Measurements from ENCODE around the gene GOLT1A.

The GOLT1A gene

DNA sequence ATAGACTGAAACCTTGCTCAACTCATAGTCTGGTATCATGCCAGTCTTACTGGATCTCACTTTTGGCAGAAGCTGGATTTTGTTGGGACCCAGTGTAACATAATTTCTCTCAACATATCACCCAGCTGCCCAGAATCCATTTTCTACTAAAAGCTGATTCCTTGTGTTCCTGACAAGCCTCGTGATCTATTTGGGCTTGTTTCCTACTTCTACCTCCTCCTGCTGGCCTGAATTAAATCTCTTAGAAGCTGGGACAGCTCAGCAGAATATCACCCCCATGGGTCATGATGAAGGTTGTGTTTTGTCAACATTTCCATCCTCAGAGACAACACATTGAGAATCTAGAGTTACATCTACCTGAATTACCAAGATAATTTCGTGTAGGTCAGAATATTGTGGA lies 7.7 kb downstream of the GOLT1A start:
- no peak overlapping the region for H3K4me3 ChIP-seq (ENCODE audit: low read depth, low read length)
- H3K79me2 ChIP-seq: no peaks in the 10 kb centered on the region
- TF ChIP-seq, protein P1, sequence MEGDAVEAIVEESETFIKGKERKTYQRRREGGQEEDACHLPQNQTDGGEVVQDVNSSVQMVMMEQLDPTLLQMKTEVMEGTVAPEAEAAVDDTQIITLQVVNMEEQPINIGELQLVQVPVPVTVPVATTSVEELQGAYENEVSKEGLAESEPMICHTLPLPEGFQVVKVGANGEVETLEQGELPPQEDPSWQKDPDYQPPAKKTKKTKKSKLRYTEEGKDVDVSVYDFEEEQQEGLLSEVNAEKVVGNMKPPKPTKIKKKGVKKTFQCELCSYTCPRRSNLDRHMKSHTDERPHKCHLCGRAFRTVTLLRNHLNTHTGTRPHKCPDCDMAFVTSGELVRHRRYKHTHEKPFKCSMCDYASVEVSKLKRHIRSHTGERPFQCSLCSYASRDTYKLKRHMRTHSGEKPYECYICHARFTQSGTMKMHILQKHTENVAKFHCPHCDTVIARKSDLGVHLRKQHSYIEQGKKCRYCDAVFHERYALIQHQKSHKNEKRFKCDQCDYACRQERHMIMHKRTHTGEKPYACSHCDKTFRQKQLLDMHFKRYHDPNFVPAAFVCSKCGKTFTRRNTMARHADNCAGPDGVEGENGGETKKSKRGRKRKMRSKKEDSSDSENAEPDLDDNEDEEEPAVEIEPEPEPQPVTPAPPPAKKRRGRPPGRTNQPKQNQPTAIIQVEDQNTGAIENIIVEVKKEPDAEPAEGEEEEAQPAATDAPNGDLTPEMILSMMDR (IDR thresholded peaks at IDR 0.05): peak; percentile 35
- peak overlapping the region; percentile 70 for H2AFZ ChIP-seq
- peak overlapping the region; percentile 83 for H3K27ac ChIP-seq
- H3K9me3 ChIP-seq (ENCODE audit: control insufficient read depth, low read length): no peaks in the 10 kb centered on the region
- H3K27me3 ChIP-seq (ENCODE audit: control insufficient read depth, insufficient read depth, low read length): no peaks in the 10 kb centered on the region
- no peaks in the 10 kb centered on the region for H3K36me3 ChIP-seq (ENCODE audit: control insufficient read depth, insufficient read depth, low read length)
- H3K9ac ChIP-seq: no peak overlapping the region
- peak overlapping the region; percentile 8 for H3K4me2 ChIP-seq (ENCODE audit: low read length)
- H3K4me1 ChIP-seq: peaks cover 14% of the 10 kb centered on the region

DNA sequence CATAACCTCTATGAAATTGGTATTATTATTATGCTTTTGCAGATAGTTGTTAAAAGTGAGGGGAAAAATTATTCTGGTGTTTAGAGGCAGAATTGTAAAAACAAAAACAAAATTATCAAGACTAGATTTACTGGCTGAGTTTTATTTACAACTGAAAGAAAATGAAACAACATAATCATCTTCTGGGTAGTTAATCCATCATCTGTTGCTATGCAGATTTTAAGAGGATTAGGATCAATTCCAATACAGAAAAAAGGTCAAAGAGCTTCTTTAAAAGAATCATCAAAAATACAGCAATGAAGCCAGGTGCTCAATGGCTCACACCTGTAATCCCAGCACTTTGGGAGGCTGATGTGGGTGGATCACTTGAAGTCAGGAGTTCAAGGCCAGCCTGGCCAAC lies 8.3 kb downstream of the GOLT1A start:
- Histone ChIP-seq H3K4me2 (ENCODE audit: low read length) (no peak overlapping the region), H3K27ac (peak overlapping the region; percentile 83), H3K27me3 (ENCODE audit: control insufficient read depth, insufficient read depth, low read length) (no peaks in the 10 kb centered on the region), H3K79me2 (no peaks in the 10 kb centered on the region), H3K36me3 (ENCODE audit: control insufficient read depth, insufficient read depth, low read length) (no peaks in the 10 kb centered on the region), H3K9me3 (ENCODE audit: control insufficient read depth, low read length) (no peaks in the 10 kb centered on the region), H2AFZ (peak overlapping the region; percentile 70), H3K9ac (no peak overlapping the region), H3K4me3 (ENCODE audit: low read depth, low read length) (no peak overlapping the region), H3K4me1 (peaks cover 14% of the 10 kb centered on the region)
- TF ChIP-seq, protein P1 (IDR thresholded peaks at IDR 0.05): no peak

DNA sequence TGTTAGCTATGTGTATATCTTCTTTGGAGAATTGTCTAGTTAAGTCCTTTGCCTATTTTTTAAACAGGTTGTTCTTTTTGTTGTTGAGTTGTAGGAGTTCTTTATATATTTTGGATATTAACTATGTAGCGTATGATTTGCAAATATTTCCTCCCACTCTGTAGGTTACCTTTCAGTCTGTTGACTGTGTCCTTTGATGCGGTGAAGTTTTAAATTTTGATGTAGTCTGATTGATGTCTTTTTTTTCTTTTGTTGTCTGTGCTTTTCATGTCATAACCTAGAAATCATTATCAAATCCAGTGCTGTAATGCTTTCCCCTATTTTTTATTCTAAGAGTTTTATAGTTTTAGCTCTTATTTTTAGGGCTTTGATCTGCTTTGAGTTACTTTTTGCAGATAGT lies 8.8 kb downstream of the GOLT1A start:
- Histone ChIP-seq H3K9me3 (ENCODE audit: control insufficient read depth, low read length) (no peaks in the 10 kb centered on the region), H3K9ac (no peak overlapping the region), H3K36me3 (ENCODE audit: control insufficient read depth, insufficient read depth, low read length) (no peaks in the 10 kb centered on the region), H3K27me3 (ENCODE audit: control insufficient read depth, insufficient read depth, low read length) (no peaks in the 10 kb centered on the region), H3K79me2 (no peaks in the 10 kb centered on the region), H2AFZ (no peak overlapping the region), H3K4me3 (ENCODE audit: low read depth, low read length) (no peak overlapping the region), H3K27ac (no peak overlapping the region), H3K4me1 (peaks cover 14% of the 10 kb centered on the region), H3K4me2 (ENCODE audit: low read length) (no peak overlapping the region)
- TF ChIP-seq, protein P1 (IDR thresholded peaks at IDR 0.05): no peak

DNA sequence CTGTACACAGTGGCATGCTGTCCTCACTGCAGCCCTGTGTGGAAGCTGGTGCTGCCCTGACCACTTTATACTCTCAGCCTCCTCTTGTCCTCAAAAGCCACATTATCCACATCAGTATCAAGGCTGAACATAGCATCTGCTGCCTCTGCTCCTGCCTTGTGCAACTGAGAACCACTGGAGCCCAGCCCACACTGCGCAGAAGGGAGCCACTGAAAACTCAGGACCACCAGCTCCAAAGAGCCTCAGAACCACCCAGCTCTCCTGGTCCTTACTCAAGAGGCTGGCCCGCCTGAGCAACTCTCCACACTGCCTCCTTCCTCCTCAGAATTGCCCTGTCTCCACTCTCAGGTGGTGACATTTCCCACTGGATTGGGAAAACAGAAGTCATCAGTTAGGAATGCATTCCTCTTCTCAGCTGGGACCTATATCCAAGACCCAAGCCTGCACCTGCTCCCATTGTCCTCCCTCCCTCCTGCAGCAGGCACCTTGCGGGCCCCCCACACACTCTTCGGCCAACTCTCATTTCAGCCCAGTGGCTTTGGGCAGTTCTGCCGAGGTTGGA lies 10.5 kb downstream of the GOLT1A start:
- Histone ChIP-seq H3K79me2 (no peaks in the 10 kb centered on the region), H3K27ac (no peak overlapping the region), H3K9me3 (ENCODE audit: control insufficient read depth, low read length) (no peaks in the 10 kb centered on the region), H3K4me1 (peaks cover 14% of the 10 kb centered on the region), H3K27me3 (ENCODE audit: control insufficient read depth, insufficient read depth, low read length) (no peaks in the 10 kb centered on the region), H3K9ac (no peak overlapping the region), H3K4me2 (ENCODE audit: low read length) (no peak overlapping the region), H3K4me3 (ENCODE audit: low read depth, low read length) (no peak overlapping the region), H2AFZ (no peak overlapping the region), H3K36me3 (ENCODE audit: control insufficient read depth, insufficient read depth, low read length) (no peaks in the 10 kb centered on the region)
- TF ChIP-seq, protein P1 (IDR thresholded peaks at IDR 0.05): no peak

DNA sequence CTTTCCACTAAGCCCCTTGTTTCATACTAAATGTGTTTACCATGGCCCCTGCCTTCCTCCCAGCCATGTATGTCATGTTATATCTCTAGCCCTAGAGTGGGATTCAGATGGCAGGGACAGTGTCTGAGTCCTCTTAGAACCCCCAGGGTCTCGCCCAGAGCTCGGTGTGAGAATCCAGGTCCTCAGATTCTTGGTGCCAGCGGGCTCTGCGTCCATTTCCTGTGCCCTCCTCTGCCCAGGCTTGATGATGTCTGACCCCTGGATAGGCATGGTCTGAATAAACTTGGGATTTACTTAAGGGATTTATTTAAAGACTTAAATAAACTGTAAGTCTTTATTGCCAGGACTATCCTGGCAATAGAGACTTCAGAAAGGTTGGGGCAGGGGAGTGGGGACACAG lies 11.3 kb downstream of the GOLT1A start:
- no peaks in the 10 kb centered on the region for H3K79me2 ChIP-seq
- H3K9me3 ChIP-seq (ENCODE audit: control insufficient read depth, low read length): no peaks in the 10 kb centered on the region
- H3K4me3 ChIP-seq (ENCODE audit: low read depth, low read length): no peak overlapping the region
- H3K27me3 ChIP-seq (ENCODE audit: control insufficient read depth, insufficient read depth, low read length): no peaks in the 10 kb centered on the region
- H3K4me2 ChIP-seq (ENCODE audit: low read length): no peak overlapping the region
- no peak overlapping the region for H2AFZ ChIP-seq
- no peak overlapping the region for H3K9ac ChIP-seq
- H3K36me3 ChIP-seq (ENCODE audit: control insufficient read depth, insufficient read depth, low read length): no peaks in the 10 kb centered on the region
- TF ChIP-seq, protein P1 (IDR thresholded peaks at IDR 0.05): no peak
- H3K4me1 ChIP-seq: peaks cover 14% of the 10 kb centered on the region
- no peak overlapping the region for H3K27ac ChIP-seq
